Measurements from ENCODE around the gene ZNF611. TPM values are rescaled to one million over a fixed set of nuclear protein-coding genes. Genes with fewer than 3 reads are reported as not detected.

Gene ZNF611
- total and polyA plus RNA-seq, 10 of the 15 experiments (the other 5 are each of a cell fraction or from before 2014, with no cell fraction given) = 1.4 to 16.8 (median 7.6) TPM

GRCh38 chr19:52716522-52716921 lies 18.3 kb downstream of the ZNF611 start:
- Histone ChIP-seq H3K79me2 (ENCODE audit: control insufficient read depth, insufficient read depth, low read length) (no peaks in the 10 kb centered on the region), H2AFZ (ENCODE audit: control insufficient read depth, low read depth, low read length) (no peak overlapping the region), H3K27me3 (replicated peaks in 1 of 2; ENCODE audit: control insufficient read depth in 2 of 2, insufficient read depth in 2 of 2, low read length in 1 of 2) (no peaks in the 10 kb centered on the region), H3K4me1 (ENCODE audit: control insufficient read depth, insufficient read depth, low read length) (no peaks in the 10 kb centered on the region), H4K20me1 (ENCODE audit: control insufficient read depth, insufficient read depth) (no peaks in the 10 kb centered on the region), H3K9ac (ENCODE audit: control insufficient read depth, insufficient read depth, low read length) (no peak overlapping the region), H3K36me3 (ENCODE audit: control insufficient read depth in 2 of 2, insufficient read depth in 2 of 2, low read length in 1 of 2) (peaks cover 0 to 3% of the 10 kb centered on the region in 2 experiments; a peak in 2 of 4 replicates), H3K9me3 (replicated peaks; ENCODE audit: control insufficient read depth, insufficient read depth, low read length) (peaks cover 2% of the 10 kb centered on the region; the same call in 1 of the 3 replicates), H3K4me2 (ENCODE audit: control insufficient read depth, insufficient read depth) (no peak overlapping the region), H3K4me3 (no peak overlapping the region), H3K27ac (ENCODE audit: control insufficient read depth, insufficient read depth) (no peak overlapping the region)
- no peak for TF ChIP-seq SUPT20H (IDR thresholded peaks at IDR 0.05; ENCODE audit: borderline replicate concordance, control insufficient read depth, low read depth, low read length)
- TF ChIP-seq SP1 (IDR thresholded peaks at IDR 0.05; ENCODE audit: low read depth, low read length) = no peak
- no peak for TF ChIP-seq SMC3 (IDR thresholded peaks at IDR 0.05; ENCODE audit: borderline replicate concordance, low read length)
- TF ChIP-seq CEBPB (IDR thresholded peaks at IDR 0.05; ENCODE audit: borderline replicate concordance in 1 of 2, low read depth in 2 of 2, low read length in 2 of 2) = no peak
- TF ChIP-seq EP300 (IDR thresholded peaks at IDR 0.05; ENCODE audit: borderline replicate concordance in 1 of 2, control insufficient read depth in 1 of 2, low read depth in 2 of 2, low read length in 2 of 2) = no peak
- TF ChIP-seq CREB1 (IDR thresholded peaks at IDR 0.05; ENCODE audit: low read depth) = no peak
- TF ChIP-seq FOXM1 (IDR thresholded peaks at IDR 0.05; ENCODE audit: low read depth, low read length) = no peak
- no peak for TF ChIP-seq ZBTB11 (CRISPR knock-in tag; IDR thresholded peaks at IDR 0.05)
- no peak for TF ChIP-seq KDM1A (IDR thresholded peaks at IDR 0.05; ENCODE audit: borderline replicate concordance)
- no peak for TF ChIP-seq HDAC6 (IDR thresholded peaks at IDR 0.05; ENCODE audit: unreplicated experiment)
- WGBS (ENCODE audit: insufficient coverage, insufficient replicate concordance, low lambda C conversion rate, missing lambda C conversion rate) = 100% methylated on average over 1 of the region's 1 CpG
- FAIRE-seq = no peak
- POLR2A ChIA-PET = interaction anchor here (1.2 kb wide), 1 partner anchor 28 kb away, joined by 3 read pairs; no protein-coding TSS in a partner anchor
- intact Hi-C loops (cut with micrococcal nuclease; ENCODE audit: unreplicated experiment) = no loop called here
- RAD21 ChIA-PET (ENCODE audit: unreplicated experiment) = interaction anchor here (1.0 to 1.5 kb wide), 2 partner anchors 27 to 174 kb away, joined by 3 read pairs; no protein-coding TSS in a partner anchor
- SMC1A ChIA-PET (ENCODE audit: uncharacterized antibody, unreplicated experiment) = interaction anchor here (1.9 kb wide), 1 partner anchor 24 kb away, joined by 8 read pairs; no protein-coding TSS in a partner anchor
- in situ Hi-C loops (cut with MboI) = no loop called here
- no TSS peak for BruUV-seq (replicated peaks)
- no peak for DNase-seq (ENCODE audit: low read depth, low spot score)
- ATAC-seq = no peak
- CTCF ChIA-PET = interaction anchor here (0.6 kb wide), 2 partner anchors 11 to 35 kb away, joined by 3 read pairs; no protein-coding TSS in a partner anchor
